GM21526 (cell line): Measurements from ENCODE around the gene ITK.
A peak's percentile ranks its signal among the peaks of the same experiment; 100 is the strongest.
"Not testable (repeated sequence)": the region's sequence is repeated elsewhere in the genome, so short reads cannot be mapped to it uniquely, and the experiment has no call there.

Experiments used
- ATAC-seq: cut with Tn5 transposase; IDR thresholded peaks from one replicate; pipeline ENCODE4 v1.9.1; 2021; ENCODE audit warnings: moderate library complexity; ENCODE audit not compliant: unreplicated experiment, low FRiP score

Gene ITK

DNA sequence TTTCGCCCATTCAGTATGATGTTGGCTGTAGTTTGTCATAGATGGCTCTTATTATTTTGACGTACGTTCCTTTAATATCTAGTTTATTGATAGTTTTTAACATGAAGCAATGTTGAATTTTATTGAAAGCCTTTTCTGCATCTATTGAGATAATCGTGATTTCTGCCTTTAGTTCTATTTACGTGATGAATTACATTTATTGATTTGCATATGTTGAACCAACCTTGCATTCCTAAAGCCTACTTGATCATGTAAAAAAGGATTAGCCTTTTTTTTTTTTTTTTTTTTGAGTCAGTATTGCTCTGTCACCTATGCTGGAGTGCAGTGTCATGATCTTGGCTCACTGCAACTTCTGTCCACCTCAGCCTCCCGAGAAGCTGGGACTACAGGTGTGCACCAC, 25.1 kb downstream of the ITK start:
- ATAC-seq, result no peak

DNA sequence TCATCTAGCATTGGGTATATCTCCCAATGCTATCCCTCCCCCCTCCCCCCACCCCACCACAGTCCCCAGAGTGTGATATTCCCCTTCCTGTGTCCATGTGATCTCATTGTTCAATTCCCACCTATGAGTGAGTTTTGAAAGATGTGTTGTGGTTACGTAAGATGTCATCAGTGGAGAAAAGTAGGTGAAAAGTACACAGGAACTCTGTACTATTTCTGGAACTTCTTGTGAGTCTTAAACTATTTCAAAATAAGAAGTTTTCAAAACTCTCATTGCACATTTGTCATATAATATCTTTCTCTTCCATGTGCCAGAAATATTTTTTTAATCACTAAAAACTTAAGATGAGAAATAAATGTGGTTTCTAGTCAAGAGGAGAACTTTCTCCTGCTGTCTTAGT, 30.0 kb downstream of the ITK start:
- not testable (repeated sequence) for ATAC-seq

DNA sequence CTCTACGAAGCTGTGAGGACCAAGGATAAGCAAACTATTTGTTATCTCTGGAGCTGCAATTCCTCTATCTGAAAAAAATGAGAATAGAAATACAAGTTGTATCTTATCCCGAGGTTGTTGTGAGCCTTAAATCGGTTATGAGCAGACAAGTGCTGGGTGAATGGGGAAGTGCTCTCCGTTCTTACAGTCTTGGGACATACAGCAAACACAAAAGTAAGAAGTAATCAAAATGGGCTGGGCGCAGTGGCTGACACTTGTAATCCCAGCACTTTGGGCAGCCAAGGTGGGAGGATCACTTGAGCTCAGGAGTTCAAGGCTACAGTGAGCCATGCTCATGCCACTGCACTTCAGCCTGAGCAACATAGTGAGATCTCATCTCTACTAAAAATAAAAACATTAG, 31.7 kb downstream of the ITK start:
- no peak for ATAC-seq

DNA sequence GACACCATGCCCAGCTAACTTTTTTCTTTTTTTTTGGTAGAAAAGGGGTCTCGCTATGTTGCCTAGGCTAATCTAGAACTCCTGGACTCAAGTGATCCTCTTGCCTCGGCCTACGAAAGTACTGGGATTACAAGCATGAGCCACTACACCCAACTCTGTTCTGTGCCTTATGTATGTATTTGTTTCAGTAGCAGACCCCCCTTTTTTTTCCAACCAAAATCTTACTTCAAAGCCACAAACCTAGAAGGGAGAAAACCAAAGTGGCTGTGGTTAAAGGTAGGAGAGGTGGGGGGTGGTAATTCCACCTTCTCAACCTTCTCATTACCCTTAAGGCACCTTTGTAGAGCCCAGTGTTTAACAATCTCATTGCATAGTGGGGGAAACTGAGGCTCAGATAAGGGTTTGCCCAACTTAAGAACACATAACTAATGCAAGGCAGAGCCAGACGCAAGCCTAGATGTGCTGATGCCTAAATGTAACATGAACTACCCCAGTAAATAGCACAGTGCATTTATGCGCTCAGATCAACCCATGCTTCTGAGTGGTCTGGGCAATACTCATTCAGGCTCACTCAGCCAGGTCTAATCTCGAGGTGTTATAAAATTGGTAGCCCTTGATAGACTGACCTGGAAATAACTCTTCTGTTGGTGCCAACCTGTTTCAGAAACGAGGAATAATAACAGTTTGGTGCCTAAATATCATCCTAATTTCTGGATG, 33.0 kb downstream of the ITK start:
- no peak for ATAC-seq

DNA sequence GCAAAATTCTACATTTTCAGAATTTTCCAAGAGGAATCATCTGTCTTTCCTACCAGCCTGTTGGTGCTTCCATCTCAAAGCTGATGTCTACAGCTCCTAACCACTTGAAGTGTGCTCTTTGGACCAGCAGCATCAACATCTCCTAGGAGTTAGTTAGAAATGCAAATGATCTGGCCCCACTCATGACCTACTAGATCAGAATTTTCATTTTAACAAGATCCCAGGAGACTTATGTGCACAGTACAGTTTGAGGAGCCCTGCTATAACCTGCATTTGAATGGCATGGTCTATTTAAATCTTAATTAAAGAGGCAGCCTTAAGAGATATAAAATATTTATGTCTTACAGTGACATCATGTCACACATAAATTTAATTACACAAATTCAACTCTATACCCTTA, 33.8 kb downstream of the ITK start:
- ATAC-seq, result no peak

DNA sequence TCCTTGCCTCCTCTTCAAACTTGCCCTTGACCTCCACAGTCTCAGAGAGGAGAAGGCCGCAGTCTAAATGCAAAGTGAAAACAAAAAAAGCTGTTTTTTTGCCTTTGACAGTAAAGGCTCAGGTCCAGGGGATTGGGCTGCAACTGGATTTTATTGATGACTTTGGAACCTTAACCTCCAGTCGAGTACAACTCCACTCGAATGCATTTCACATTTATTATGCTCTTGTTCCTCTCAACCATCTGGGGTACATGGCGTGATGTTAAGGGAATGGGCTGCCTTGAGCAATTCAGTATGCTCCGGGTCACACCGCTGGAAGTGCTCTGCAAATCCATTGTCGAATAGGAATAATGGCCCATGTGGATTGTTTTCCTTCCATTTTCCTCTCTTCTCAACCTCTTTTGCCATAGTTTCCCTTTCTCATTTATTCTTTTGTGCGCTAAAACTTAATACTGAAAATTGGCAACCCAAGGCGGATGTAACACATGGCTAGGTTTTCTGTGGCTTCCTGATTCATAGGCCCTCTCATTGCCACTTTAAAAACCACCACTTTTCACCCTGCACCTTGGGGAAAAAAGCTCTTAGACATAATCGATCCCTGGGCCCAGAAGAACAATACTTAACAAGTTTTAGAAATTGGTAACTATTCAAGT, 34.3 kb downstream of the ITK start:
- peak; percentile 42 for ATAC-seq

DNA sequence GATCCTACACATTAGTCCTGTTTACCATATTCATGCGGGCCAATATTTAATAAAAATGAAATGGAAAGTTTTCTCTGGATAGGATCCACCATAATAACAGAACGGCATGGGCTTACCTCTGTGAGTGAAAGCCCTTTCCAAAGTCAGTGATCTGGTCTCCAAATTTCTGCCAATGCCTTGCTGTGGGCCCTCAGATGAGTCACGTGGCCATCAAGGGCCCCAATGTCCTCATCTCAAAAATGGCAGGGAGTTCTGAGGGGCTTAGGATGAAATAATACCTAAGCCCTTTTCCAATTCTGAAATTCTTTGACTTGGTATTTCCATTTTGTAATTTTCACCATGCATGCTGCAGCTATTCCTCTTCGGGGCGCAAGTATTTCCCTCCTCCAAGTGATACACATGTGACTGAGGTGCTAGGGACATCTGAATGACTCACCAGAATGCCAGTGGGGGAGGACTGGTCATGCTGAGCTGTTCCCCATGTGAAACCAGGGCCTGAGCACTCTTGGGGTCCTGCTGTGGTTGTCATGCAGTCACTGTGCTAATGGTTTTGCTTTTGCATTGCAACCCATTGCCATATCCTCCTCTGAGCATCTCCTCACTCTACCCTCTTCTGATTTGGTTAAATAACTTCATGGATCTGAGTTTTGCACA, 35.0 kb downstream of the ITK start:
- no peak for ATAC-seq

DNA sequence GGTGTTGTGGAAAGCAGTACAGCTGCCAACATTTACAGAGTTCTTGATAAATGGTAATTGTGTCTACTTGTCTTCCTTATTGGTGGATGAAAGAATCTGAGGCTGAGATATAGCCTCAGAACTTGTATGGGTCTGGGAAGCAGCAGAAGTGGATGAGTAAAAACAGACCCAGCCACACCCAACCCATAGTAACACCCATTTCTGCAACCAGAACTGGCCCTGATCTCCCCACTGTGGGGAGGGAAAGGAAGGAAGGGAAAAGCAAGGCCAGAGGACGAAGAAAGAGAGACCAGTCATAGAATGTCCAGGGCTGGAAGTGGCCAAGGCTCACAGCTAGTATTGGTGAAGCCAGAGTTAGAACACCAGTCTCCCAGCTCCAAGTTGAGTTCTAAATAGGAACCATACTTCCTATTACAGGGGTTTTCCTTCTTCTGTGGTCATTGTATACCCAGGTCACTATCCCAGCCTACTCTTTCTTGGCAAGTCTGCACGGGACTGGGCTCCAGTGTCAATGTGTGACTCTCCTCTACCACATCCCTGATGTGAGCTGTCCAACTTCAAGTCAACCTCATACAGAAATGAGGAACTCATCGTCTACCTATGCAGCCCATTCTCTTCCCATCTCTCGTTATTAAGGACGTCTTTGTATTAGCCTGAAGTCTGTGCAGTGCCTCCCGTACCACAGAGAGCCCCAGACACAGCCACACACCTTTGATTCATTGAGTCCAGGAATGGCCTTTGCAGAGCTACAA, 35.9 kb downstream of the ITK start:
- ATAC-seq, result no peak

DNA sequence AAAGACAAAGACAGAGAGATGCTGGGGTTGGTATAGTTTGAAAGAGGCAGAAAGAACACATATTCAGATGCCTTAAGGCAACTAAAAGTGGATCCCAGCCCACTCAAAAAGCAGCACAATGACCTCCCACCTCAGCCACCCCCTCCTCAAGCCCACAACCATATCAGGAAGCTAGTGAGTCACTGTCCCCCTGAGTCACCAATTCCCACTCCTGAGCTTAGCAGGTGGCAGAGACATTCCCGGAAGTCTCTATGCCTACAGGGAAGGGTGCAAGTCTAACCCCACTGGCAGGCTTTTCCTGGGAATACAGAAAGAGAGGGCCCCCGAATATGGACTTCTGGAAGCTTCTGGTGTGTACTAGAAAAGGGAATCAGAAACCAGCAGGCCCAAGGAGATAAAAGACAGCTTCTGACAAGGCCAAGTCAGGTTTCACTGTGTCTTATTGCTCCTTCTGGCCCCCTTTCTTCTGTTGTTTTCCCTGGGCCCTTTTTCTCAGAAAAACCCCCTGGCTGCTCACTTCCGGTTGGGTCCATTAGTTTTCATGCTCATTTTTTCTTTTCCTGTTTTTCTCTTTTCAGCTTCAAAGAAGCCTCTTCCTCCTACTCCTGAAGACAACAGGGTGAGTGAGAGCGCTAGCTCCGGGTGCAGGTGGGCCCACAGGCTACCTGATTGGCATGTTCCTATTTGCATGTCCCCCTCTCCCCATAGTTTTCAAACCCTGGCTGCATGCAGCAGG, 36.8 kb downstream of the ITK start:
- no peak for ATAC-seq

DNA sequence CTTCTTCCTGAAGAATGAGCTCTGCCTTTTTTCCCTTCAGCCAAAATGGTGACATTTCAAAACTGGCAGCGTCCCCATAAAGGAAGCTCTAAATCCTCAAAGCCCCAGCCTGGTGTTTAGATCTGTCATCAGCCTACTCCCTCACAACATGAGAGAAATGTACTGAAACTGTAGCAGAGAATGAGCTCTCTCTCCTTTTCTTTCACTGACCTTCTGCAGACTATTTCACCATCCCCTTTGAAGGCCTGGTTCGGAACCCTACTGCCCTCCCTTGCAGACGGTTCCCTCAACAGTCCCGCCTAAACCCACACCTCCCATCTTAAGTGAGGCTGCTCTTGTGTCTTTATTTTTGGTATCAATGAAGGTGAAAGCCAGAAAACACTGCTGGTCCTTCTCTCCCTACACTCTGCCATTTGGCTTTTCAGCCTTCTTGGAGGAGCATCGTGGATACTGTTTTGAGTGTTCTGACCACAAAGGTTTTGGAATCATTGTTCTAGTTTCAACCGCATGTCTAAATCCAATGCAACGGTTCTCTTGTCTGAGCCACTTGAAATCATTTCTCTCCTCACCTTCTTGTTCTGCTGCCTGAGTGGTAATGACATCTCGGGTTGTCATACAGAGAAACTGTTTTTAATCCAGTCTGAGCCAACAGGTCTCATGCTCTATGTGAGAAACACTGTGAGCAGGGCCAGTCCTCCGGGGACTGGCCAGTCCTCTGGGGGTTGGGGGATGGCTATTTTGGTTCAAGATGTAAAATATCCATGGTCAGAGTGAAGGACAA, 39.0 kb downstream of the ITK start:
- ATAC-seq, result peak; percentile 64

DNA sequence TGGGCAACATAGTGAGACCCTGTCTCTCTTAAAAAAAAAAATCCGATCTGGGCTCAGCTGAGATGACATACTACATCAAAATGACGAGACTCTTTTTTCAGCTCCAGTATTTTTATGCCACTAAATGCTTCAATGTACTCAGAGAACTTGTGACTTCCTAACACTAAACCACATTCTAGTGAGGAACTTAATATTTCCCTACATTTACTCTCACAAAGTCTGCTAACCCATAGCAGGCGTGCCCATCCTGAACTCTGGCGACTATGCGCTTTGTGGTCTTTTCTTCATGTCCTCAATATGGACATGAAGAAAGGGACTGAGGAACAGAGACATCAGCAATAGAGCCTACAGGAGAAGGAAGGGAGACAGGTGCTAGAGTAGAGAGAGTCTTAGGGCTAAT, 41.3 kb downstream of the ITK start:
- no peak for ATAC-seq

DNA sequence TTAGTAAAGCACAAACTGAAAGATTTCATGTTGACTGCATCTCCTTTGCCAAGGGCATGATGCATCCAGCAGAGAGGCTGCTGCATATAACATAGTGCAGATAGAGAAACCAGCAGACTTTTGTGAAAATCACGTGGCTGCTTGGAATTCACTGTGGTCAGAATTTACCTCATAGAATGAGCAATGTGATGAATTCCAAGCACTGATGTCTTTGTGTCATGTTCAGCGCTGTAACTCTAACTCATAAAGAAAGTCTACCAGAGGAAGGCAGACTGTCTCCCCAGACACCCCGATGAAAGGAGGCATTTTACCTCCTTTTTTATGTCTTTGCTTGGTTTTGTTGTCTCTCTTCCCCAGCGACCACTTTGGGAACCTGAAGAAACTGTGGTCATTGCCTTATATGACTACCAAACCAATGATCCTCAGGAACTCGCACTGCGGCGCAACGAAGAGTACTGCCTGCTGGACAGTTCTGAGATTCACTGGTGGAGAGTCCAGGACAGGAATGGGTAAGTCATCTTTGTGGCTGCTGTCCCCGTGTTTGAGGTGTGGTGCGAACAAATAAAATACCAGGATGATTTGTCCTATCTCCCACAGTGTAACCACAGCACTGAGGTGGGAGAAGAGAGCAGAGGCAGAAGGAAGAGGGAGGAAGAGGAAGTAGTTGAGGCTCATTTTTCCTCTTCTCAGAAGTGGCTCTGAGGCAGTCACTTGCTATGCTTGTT, 42.0 kb downstream of the ITK start:
- ATAC-seq, result no peak

DNA sequence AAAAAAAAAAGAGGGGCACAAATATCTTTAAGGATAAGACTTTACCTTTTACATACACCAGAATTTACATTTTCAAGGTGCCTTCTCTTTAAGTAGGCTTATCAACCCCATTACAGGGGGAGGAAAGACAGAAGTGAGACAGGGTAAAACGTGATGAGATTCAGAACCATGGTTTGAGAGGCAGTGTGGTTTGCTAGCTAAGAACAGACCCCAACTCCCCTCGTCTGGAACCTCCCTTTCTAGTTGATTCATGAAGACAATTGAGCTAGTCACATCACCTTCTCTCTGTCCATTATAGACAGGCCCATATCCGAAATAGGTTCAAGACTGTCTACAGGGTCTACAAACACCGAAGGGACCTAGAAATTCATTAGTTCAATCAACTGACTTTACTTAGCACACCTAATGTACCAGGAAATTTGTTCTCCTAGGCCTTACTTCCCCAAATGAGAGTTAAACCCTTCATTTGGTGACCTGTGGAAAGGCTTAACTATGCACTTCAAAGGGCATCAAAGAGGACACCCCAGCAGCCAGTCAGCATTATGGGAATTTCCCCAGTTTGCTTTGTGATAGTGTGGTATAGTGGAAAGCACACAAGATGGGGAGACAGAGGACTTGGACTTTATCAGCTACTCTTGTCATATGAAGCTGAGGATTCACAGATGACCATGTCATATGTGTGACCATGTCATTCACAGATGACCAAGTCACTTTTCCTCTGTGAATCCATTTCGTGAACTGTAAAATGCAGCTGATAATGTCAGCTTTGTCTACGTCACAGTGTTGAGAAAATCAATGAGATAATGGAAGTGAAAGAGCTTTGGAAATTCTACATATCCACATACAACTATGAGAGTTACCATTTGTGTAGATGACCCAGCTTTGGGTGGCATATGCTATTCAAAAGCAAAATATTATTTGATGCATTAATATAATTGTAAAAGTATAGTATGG, 45.1 kb downstream of the ITK start:
- ATAC-seq, result no peak

DNA sequence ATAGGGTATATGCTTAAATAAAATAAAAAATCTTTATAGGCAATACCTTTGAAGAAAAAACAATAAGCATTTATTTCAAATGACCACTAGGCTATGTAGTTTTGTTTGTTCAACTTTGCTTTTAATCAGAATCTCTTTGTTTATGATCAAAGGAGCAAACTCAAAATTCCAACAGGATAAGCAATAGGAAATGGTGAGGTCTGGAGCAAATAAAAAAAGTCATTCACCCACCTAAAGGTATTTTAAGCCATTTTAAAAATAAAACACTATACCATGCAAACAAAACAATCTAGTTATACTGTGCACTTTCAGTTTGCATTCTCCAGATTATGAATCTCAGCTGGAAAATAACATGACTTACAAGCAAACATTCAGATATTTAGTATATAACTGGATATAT, 50.0 kb downstream of the ITK start:
- no peak for ATAC-seq

DNA sequence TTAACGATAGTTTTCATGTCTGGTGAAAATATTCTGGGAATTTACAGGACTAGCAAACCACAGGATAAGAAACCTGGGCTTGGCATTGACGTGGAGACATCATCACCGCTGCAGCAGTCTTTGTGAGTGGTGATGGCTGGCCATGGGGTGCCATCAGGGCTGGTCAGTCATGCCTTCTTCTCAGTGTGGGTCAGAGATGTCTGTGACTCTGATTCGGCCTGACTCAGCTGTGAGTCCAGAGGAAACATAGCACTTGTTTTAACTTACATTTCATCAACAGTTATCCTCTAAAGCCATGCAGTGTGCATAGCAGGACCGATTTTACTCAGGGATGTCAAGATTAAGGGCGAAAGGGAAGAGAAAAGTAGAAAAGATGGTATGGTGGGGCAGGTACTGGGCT, 52.1 kb downstream of the ITK start:
- no peak for ATAC-seq

DNA sequence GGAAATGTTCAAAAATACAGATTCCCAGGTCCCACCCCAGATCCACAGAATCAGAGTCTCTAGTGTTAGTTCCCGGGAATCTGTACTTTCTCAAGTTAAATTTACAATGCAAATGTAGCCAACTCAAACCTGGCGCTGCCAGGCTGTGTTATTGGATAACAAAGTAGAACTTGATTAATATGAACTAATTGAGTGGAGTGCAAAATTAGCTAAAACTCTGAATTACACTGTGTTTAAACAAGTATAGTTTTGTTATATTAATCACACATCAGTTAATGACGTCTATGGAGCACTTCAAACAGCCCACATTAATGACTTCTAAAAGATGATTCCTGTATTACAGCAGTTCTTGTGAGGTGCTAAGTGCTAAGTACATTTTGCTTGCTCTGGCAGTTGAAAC, 52.9 kb downstream of the ITK start:
- no peak for ATAC-seq

DNA sequence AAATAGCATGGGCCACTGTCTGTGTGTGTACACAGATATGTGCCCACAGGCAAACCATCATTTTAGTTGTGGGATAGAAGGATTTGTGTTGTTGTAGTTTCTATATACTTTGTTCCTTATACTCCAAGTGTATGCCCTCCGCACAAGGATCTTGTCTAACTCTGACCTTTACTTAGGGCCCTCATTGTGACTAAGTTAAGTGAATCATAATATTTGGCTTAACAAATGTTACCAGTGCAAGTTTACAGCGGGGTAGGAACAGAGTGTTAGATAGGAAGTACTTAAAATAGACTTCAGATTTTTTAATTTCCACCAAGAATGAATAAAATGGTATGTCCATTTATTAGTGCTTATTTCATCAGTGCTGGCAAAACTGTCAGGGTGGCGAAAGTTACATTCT, 55.8 kb downstream of the ITK start:
- ATAC-seq, result no peak

DNA sequence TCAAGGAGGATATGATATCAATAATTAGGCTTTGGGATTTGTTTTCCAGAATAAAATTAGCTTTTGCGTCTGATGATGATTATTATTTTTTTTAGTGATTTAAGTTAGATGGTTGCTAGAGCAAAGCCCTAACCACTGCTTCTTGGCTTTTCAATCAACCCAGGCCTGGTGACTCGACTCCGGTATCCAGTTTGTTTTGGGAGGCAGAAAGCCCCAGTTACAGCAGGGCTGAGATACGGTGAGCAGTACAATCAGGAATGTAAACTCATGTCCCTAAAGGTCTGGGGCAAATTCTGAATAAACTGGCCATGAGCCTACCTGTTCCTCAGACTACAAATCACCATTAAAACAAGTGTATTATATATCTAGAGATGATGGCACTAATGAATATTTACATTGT, 60.8 kb downstream of the ITK start:
- no peak for ATAC-seq
